ENCODE measurements around the gene FAM241A. TPM values are rescaled to one million over a fixed set of nuclear protein-coding genes. Genes with fewer than 3 reads are reported as not detected.

FAM241A gene
- 7.0 and 10.1 TPM in 2 replicates for total RNA-seq

DNA sequence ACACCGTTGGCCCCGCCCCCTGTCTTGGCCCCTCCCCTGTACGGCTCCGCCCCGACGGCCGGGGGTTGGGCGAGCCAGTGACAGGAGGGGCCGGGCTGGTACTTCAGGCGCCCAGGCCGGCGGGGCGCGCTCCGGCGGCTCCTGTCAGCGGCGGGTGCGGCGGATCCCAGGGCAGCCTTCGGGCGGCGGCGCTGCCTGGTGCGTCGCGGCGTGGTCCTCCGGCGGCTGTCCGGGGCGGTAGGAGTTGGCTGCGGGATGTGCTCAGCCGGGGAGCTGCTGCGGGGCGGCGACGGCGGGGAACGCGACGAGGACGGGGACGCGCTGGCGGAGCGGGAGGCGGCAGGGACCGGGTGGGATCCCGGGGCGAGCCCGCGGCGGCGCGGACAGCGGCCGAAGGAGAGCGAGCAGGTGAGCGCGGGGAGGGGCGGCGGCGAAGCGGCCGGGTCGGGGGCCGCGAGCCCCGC, at the start of gene FAM241A:
Gene FAM241A (plus strand): TSS at position 129 of the 464 bp plus-strand sequence. CDS start 127 bp downstream, at position 256.

DNA sequence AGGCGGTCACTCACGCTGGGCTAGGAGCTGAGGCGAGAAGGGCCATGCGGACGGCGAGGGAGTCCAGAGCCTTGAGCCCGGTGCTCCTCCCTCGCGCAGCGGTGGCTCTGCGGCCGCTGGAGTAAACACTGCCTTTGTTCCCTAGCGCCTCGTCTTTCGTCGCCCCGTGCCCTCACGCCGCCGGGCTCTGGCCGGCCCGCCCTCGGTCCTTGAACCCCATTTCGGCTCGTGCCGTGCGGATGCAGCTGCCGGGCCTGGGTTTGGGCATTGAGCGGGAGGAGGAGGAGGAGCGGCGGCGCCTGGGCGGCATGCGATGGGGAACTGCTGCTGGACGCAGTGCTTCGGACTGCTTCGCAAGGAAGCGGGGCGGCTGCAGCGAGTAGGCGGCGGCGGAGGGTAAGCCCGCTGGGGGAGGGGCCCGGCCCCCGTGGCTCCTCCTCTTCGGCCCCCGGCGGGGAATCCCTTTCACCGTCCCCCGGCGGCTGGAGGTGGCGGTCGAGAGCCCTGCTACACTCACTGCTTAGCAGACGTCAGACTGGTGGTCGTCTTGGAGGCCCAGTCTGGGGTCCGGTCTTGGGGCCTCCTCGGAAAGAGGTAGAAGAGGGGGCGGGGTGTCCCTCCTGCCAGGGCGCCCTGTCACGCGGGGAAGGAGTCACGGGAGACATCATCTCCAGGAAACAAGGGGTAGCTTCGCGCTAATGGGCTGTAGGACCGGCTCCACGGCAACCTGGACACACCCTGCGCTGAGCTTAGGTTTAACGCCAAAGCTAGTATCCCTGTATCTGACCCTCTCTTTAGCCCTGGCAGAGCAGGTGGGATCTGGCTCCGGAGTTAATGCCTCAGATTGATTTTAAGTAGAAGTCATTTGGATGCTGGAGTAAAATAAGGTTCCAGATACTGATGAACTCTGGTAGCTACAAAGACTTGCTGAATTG, 86.8 kb downstream of the FAM241A start, which contains the start of gene AP1AR:
Gene AP1AR (plus strand): TSS at position 9 of the 935 bp plus-strand sequence. CDS start 305 bp downstream, at position 314.

Other genes with a start within 250 kb of the FAM241A start
- 35.5 and 38.1 TPM in 2 replicates for gene AP1AR, start 86.3 kb downstream of the FAM241A start, total RNA-seq
- 11.4 and 12.0 TPM in 2 replicates for gene TIFA, start 140.4 kb downstream of the FAM241A start, total RNA-seq
- gene ALPK1, start 151.9 kb downstream of the FAM241A start, total RNA-seq: 0.65 and 1.5 TPM in 2 replicates